Stomach (tissue), 9 donors: ENCODE measurements around the gene AGPAT4. TPM values are rescaled to one million over a fixed set of nuclear protein-coding genes. Genes with fewer than 3 reads are reported as not detected.

Source experiments
- DNase-seq, 2 donors: peaks; one replicate each; pipeline versions ENCODE4 v3.0.0 to v3.0.0-alpha.2; 2013 to 2019
- H3K27ac ChIP-seq, 5 donors: fragments of 200-600 bp in 4 of 5; sonication (generic) in 4 of 5; one replicate each; pipeline ENCODE4 v1.5.1; 2013 to 2019; ENCODE audit warnings: mild to moderate bottlenecking in 1 of 5, moderate library complexity in 1 of 5
- H3K27me3 ChIP-seq, 3 donors: fragments of 200-600 bp; sonication (generic); one replicate each; pipeline ENCODE4 v1.5.1; 2017 to 2019; ENCODE audit warnings: mixed run types in 1 of 3
- H3K36me3 ChIP-seq, 4 donors: fragments of 200-600 bp; sonication (generic); 1 replicate in 3 of 4; 2 replicates in 1 of 4; pipeline ENCODE4 v1.5.1; 2016 to 2019
- H3K4me1 ChIP-seq, 4 donors: fragments of 200-600 bp; sonication (generic); one replicate each; pipeline ENCODE4 v1.5.1; 2016 to 2019
- H3K4me3 ChIP-seq, 4 donors: fragments of 200-600 bp; sonication (generic) in 3 of 4; one replicate each; pipeline ENCODE4 v1.5.1; 2016 to 2019; ENCODE audit warnings: mild to moderate bottlenecking in 1 of 4
- H3K9me3 ChIP-seq, 4 donors: fragments of 200-600 bp; sonication (generic); one replicate each; pipeline ENCODE4 v1.5.1; 2016 to 2019
- CTCF ChIP-seq, 7 experiments: fragments of 450-650 bp in 4 of 7; fragments of 200-600 bp in 3 of 7; sonication (generic) in 3 of 7; IDR thresholded peaks; one replicate each; pipeline ENCODE4 v1.5.1; 2016 to 2019; ENCODE audit warnings: antibody characterized with exemption in 7 of 7, control low read depth in 2 of 7, mild to moderate bottlenecking in 1 of 7
- EP300 ChIP-seq: sonication (generic); formaldehyde crosslinking; IDR thresholded peaks from one replicate; pipeline ENCODE4 v1.6.1; 2017; ENCODE audit warnings: antibody characterized with exemption
- POLR2A ChIP-seq, 4 donors: fragments of 450-650 bp; IDR thresholded peaks; one replicate each; pipeline ENCODE4 v1.6.1; 2016; ENCODE audit warnings: antibody characterized with exemption in 4 of 4, control low read depth in 2 of 4, mild to moderate bottlenecking in 1 of 4, moderate library complexity in 1 of 4
- POLR2AphosphoS5 ChIP-seq, 3 donors: sonication (generic); formaldehyde crosslinking; IDR thresholded peaks; one replicate each; pipeline ENCODE4 v1.6.1; 2016; ENCODE audit warnings: antibody characterized with exemption in 3 of 3
- WGBS, 5 donors: extraction: QIAGEN DNeasy Blood & Tissue Kit in 3 of 5; methylation state at CpG; one replicate each; pipeline versions ENCODE4 v1.1.5 to v1.1.7; 2013 to 2018; 5-methylcytosine and 5-hydroxymethylcytosine counted together
- intact Hi-C: fragments of 100-400 bp; cut with DNase I; formaldehyde crosslinking; loops from one replicate; pipeline ENCODE4 v1.15.1; 2023; ENCODE audit warnings: low total_unique reads
- polyA plus RNA-seq, 3 donors: library from polyadenylated mRNA; stranded (reverse); fragments of 200-250 nt; gene quantifications; one replicate each; pipeline ENCODE4 v1.2.3, GENCODE V29; 2013
- total RNA-seq, 5 donors: library from RNA; depleted of rRNA; stranded (reverse); fragments of >200 nt; gene quantifications; one replicate each; pipeline versions ENCODE4 v1.1.0 to v1.2.3, GENCODE V29; 2014 to 2016
- donor health status: healthy with polysubstance abuse.
- donor health status: Bipolar disorder and iron deficiency.
- donor health status: healthy.

The AGPAT4 gene
- total and polyA plus RNA-seq, 8 donors = 0.46 to 15.8 (median 1.0) TPM

GRCh38 chr6:161192636-161193411 is 81.0 kb downstream of the AGPAT4 start:
- Histone ChIP-seq H3K4me3 (no peak overlapping the region), H3K27me3 (no peaks in the 10 kb centered on the region), H3K36me3 (no peaks in the 10 kb centered on the region), H3K4me1 (no peaks in the 10 kb centered on the region), H3K9me3 (no peaks in the 10 kb centered on the region), H3K27ac (no peak overlapping the region)
- TF ChIP-seq POLR2AphosphoS5 (IDR thresholded peaks at IDR 0.05) (no peak), CTCF (IDR thresholded peaks at IDR 0.05) (no peak), POLR2A (IDR thresholded peaks at IDR 0.05) (no peak), EP300 (no peak)
- no peak for DNase-seq
- WGBS, 5 donors = 92 to 97% (median 96%) methylated on average over 5 of the region's 5 CpGs
- intact Hi-C loops = no loop called here

DNA sequence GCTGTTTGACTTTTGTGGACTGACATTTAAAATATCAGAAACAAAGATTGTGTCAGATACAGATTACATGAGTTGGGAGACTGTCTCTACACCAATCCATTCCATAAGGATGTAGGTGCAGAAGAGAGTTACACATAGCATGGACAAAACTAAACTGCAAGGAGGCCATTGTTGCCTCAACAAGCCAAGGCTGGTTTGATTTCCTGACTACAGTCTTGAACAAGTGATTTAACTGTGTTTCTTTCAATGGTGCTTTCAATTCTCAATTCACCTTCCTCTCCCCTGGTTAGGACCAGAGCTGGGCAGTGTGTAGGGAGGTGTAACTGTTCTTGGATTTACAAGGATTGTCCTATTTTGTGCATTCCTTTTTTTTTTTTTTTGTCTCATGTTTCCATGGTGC is 82.2 kb downstream of the AGPAT4 start:
- Histone ChIP-seq H3K4me1 (no peaks in the 10 kb centered on the region), H3K27ac (no peak overlapping the region), H3K9me3 (no peaks in the 10 kb centered on the region), H3K4me3 (no peak overlapping the region), H3K36me3 (no peaks in the 10 kb centered on the region), H3K27me3 (no peaks in the 10 kb centered on the region)
- no peak for DNase-seq
- TF ChIP-seq CTCF (IDR thresholded peaks at IDR 0.05) = no peak
- no peak for TF ChIP-seq POLR2AphosphoS5 (IDR thresholded peaks at IDR 0.05)
- no peak for TF ChIP-seq EP300
- TF ChIP-seq POLR2A (IDR thresholded peaks at IDR 0.05) = no peak
- intact Hi-C loops = no loop called here

GRCh38 chr6:161191007-161191406 is 82.9 kb downstream of the AGPAT4 start:
- H3K36me3 ChIP-seq = no peaks in the 10 kb centered on the region
- no peak overlapping the region for H3K4me3 ChIP-seq
- no peak overlapping the region for H3K27ac ChIP-seq
- H3K4me1 ChIP-seq = no peaks in the 10 kb centered on the region
- intact Hi-C loops = no loop called here
- WGBS, 5 donors = 61 to 76% (median 71%) methylated on average over 2 of the region's 2 CpGs
- no peak for DNase-seq
- H3K9me3 ChIP-seq = no peaks in the 10 kb centered on the region
- H3K27me3 ChIP-seq = no peaks in the 10 kb centered on the region
- TF ChIP-seq EP300 = no peak

DNA sequence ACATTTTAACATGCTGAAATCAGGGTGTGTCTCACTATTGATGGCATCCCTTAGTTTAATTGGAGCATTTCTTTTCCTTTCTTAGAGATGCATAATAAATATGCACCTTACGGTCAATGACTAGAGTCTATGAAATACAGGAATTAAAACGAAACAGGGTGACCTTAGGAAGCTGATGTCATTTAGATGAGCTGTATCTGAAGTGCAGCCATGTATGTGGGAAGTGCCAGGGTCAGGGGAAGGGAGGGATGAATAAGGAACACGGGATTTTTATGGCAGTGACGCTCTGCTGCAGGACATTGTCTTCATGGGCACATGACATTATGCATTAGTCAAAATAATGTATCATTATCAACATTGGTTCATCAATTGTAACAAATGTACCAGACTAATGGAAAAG is 84.0 kb downstream of the AGPAT4 start:
- Histone ChIP-seq H3K36me3 (no peaks in the 10 kb centered on the region), H3K27me3 (no peaks in the 10 kb centered on the region), H3K27ac (no peak overlapping the region), H3K4me3 (no peak overlapping the region), H3K4me1 (no peaks in the 10 kb centered on the region), H3K9me3 (no peaks in the 10 kb centered on the region)
- intact Hi-C loops = no loop called here
- WGBS, 5 donors = 77 to 90% (median 86%) methylated on average over 4 of the region's 4 CpGs
- TF ChIP-seq POLR2A (IDR thresholded peaks at IDR 0.05) = no peak
- TF ChIP-seq CTCF (IDR thresholded peaks at IDR 0.05) = no peak
- no peak for TF ChIP-seq EP300
- TF ChIP-seq POLR2AphosphoS5 (IDR thresholded peaks at IDR 0.05) = no peak
- DNase-seq = no peak
